HG02623 (cell line): ENCODE measurements around the gene KIF4A.
A peak's percentile ranks its signal among the peaks of the same experiment; 100 is the strongest.
"Not testable (repeated sequence)": the region's sequence is repeated elsewhere in the genome, so short reads cannot be mapped to it uniquely, and the experiment has no call there.

Experiments
- ATAC-seq: cut with Tn5 transposase; IDR thresholded peaks from one replicate; pipeline ENCODE4 v1.9.1; 2021; ENCODE audit warnings: moderate library complexity; ENCODE audit not compliant: unreplicated experiment

KIF4A gene

DNA sequence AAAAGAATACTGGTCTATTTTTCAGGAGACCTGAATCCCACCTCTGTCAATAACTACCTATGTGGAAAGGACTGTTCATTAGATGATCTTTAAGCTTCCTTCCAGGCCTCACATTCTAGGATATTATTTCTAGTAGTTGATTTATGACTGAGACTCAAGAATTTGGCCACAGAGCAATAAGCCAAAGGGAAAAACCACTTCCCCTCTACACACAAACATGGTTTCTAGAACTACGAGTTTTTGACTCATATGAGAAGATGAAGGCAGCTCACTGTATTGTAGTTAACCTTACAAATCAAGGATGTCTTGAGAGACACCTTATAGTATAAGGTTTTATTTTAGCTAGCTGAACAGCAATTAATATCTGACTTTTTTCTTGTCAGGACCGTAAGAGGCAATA, 96.3 kb downstream of the KIF4A start:
- no peak for ATAC-seq

- no peak for ATAC-seq
These were observed 109.0 kb downstream of the KIF4A start for GRCh38 chrX:70398899-70399298.

DNA sequence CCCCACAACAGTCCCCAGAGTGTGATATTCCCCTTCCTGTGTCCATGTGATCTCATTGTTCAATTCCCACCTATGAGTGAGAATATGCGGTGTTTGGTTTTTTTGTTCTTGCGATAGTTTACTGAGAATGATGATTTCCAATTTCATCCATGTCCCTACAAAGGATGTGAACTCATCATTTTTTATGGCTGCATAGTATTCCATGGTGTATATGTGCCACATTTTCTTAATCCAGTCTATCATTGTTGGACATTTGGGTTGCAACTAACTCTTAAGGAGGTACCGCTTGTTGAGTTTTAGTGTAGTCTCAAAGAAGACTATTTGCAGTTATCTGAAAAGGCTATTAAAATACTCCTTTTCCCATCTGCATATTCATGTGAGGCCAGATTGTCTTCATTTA, 110.3 kb downstream of the KIF4A start:
- not testable (repeated sequence) for ATAC-seq

DNA sequence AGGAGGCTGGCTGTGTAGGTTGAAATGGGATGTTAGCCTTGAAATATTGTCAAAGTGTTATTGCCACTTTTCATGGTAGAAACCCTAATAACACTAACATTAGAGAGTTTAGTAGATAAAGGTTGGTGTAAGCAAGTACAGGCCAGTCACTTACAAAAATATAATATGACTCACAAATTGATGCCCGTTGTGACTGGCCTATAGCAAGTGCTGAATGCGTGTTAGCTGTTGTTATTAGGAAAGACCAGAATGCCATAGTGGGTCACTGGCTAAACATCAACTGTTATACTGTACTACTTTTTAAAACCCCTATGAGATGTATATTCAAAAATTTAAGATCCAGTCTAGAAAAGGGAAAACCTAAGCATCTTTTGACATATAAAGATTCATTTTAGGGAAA, 112.8 kb downstream of the KIF4A start:
- no peak for ATAC-seq

GRCh38 chrX:70405003-70405402, 115.1 kb downstream of the KIF4A start:
- ATAC-seq: no peak

DNA sequence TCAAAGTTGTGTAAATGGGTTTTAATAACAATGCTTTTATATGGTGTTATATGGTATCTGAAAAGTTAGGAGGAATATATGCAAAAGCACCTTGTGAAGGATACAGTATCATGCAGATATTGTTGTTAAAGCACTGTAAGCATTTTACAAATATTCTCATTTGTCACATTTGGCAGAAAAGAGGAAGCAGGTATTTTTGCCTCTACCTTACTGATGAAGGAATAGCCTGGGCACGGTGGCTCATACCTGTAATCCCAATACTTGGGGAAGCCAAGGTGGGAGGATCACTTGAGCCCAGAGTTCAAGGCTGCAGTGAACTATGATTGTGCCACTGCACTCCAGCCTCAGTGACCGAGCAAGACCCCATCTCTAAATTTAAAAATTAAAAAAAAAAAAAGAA, 121.0 kb downstream of the KIF4A start:
- no peak for ATAC-seq

DNA sequence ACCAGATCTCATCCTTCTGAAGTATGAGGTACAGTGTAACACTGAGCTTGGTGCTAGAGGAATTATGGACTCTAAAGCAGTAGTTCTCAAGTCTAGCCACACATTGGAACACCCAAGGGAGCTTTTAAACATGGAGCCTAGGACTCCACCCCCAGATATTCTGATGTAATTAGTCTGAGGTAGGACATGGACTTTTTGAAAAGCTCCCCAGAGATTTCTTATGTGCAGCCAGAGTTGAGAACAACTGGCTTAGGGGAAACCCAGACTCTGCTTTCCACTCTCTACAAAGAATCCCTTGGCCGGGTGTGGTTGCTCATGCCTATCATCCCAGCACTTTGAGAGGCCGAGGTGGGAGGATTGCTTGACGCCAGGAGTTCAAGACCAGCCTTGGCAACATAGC, 121.6 kb downstream of the KIF4A start:
- ATAC-seq: no peak

GRCh38 chrX:70421618-70422017, 131.7 kb downstream of the KIF4A start:
- no peak for ATAC-seq

GRCh38 chrX:70422851-70423341, 133.0 kb downstream of the KIF4A start, which contains the start of gene GDPD2:
Gene GDPD2 (plus strand): TSS chrX:70423314. CDS start chrX:70424985, 1,671 bp downstream.
- no peak for ATAC-seq

- no peak for ATAC-seq
These were observed 134.2 kb downstream of the KIF4A start for GRCh38 chrX:70423936-70424675.

GRCh38 chrX:70424801-70425200, 134.9 kb downstream of the KIF4A start:
- no peak for ATAC-seq

DNA sequence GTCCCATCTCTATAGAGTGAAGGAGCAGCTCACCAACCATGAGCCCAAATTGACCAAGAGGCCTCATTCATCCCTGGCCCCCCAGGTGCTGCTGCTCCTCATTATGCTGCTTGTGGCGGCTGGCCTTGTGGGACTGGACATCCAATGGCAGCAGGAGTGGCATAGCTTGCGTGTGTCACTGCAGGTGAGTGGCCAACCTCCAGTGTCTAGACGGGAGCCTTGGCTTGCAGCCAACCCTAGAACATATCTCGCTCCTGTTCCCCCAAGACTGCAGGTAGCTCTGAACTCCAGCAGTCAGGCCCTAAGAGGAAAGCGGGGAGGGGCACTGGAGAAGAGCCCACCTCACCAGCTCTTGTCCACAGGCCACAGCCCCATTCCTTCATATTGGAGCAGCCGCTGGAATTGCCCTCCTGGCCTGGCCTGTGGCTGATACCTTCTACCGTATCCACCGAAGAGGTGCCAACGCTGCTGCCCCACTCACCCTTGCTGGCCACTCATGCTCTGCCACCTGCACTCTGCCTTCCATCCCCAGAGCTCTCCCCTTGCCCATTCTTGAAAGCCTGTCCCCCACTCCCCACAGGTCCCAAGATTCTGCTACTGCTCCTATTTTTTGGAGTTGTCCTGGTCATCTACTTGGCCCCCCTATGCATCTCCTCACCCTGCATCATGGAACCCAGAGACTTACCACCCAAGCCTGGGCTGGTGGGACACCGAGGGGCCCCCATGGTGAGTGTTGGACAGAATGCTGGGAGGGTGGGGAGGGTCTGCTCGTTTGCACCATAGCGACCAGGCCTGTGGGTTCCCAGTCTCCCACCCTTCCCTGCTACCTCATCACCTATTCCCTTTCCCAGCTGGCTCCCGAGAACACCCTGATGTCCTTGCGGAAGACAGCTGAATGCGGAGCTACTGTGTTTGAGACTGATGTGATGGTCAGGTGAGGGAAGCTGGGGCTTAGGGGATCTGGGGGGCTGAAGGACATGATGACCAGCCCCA, 136.7 kb downstream of the KIF4A start:
- no peak for ATAC-seq

GRCh38 chrX:70427365-70427764, 137.5 kb downstream of the KIF4A start:
- no peak for ATAC-seq

- no peak for ATAC-seq
These were observed 139.9 kb downstream of the KIF4A start for GRCh38 chrX:70429759-70430158.

DNA sequence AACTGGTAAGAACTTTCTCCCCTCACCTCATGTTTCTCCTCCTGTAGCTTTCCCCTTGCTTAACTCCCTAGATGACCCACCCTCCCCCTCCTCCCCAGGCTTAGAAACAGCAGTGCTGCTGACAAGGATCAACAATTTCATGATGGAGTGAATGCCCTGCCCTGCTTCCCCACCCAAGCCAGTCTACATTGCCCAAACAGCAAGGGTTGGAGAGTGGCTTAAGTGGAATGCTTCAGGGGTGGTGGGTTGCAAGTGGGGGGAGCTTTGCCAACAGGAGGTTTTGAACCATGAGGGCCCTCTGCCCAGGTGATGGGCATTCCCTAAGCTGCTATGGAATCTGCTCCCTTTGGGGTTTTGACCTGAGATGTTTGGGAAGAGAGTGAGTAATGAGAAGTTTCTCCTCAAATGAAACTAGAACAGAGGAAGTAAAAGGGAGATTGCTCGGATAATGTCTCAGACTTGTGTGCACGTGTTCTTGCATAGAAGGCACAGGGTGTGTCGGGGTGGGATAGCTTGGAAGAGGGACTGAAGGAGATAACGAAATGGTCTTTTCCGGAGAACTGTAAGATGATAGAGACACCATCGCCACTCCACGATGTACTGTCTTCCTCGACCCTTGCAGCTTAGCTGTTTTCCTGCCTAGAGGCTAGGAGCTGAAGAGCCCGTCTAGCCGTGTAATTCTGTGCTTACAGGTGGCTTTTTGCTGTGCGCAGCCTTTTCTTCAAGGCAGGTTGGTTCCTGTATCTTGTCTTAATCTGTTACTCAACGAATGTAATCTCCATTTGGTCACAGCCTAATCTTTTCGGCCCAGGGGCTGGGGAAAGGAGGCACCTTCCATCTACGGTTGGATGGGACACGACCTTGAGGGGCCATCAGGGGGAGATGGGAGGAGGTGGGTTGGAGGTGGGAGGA, 143.3 kb downstream of the KIF4A start:
- ATAC-seq: no peak

GRCh38 chrX:70433848-70434351, 144.0 kb downstream of the KIF4A start:
- peak; percentile 58 for ATAC-seq

- peak; percentile 53 for ATAC-seq
These were observed 144.5 kb downstream of the KIF4A start for GRCh38 chrX:70434352-70434866.

GRCh38 chrX:70434914-70435586, 145.1 kb downstream of the KIF4A start:
- no peak for ATAC-seq

GRCh38 chrX:70436343-70436742, 146.4 kb downstream of the KIF4A start:
- ATAC-seq: no peak

DNA sequence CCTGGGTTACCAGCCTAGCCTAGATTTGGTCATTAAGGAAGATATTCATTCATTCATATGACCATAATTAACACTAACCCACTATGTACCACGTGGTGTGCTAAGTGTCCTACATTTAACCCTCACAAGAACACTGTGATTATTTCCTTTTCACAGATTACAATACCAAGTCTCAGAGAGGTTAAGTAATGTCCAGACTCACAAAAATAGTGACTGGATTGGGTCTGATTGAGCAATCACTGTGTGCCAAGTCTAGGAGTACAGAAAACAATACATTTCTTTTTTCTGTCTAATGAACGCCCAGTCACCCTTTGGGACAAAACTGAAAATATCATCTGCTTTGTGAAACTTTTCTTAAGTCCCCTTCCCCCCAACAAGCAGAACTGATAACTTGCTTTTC, 147.1 kb downstream of the KIF4A start:
- ATAC-seq: no peak
